Measurements from ENCODE around the gene GPR89A.

Gene GPR89A

GRCh38 chr1:145695821-145696629 lies 88.2 kb downstream of the GPR89A start:
- no peak overlapping the region for H3K4me2 ChIP-seq
- no peak overlapping the region for H3K27ac ChIP-seq
- no peak overlapping the region for H2AFZ ChIP-seq (ENCODE audit: low read depth)
- no peak overlapping the region for H3K9ac ChIP-seq
- H3K4me3 ChIP-seq (IDR thresholded peaks at IDR 0.05; ENCODE audit: insufficient read depth, low read depth, low read length) = no peak overlapping the region
- H3K79me2 ChIP-seq (ENCODE audit: insufficient read depth, low read depth) = no peaks in the 10 kb centered on the region
- no peaks in the 10 kb centered on the region for H3K36me3 ChIP-seq (ENCODE audit: insufficient read depth)
- H3K27me3 ChIP-seq (ENCODE audit: insufficient read depth, low read depth) = no peaks in the 10 kb centered on the region
- H3K4me1 ChIP-seq (ENCODE audit: low read depth, poor library complexity, severe bottlenecking) = peaks cover 15% of the 10 kb centered on the region
- H4K20me1 ChIP-seq (ENCODE audit: insufficient read depth) = no peaks in the 10 kb centered on the region
- no peak for TF ChIP-seq CTCF (conservative IDR thresholded peaks at IDR 0.05; ENCODE audit: low read depth, low read length)

GRCh38 chr1:145696630-145696960 lies 88.8 kb downstream of the GPR89A start:
- Histone ChIP-seq H3K27me3 (ENCODE audit: insufficient read depth, low read depth) (no peaks in the 10 kb centered on the region), H4K20me1 (ENCODE audit: insufficient read depth) (no peaks in the 10 kb centered on the region), H2AFZ (ENCODE audit: low read depth) (no peak overlapping the region), H3K79me2 (ENCODE audit: insufficient read depth, low read depth) (no peaks in the 10 kb centered on the region), H3K9ac (no peak overlapping the region), H3K4me1 (ENCODE audit: low read depth, poor library complexity, severe bottlenecking) (peaks cover 10% of the 10 kb centered on the region), H3K27ac (no peak overlapping the region), H3K36me3 (ENCODE audit: insufficient read depth) (no peaks in the 10 kb centered on the region), H3K4me2 (no peak overlapping the region), H3K4me3 (IDR thresholded peaks at IDR 0.05; ENCODE audit: insufficient read depth, low read depth, low read length) (no peak overlapping the region)
- no peak for TF ChIP-seq CTCF (conservative IDR thresholded peaks at IDR 0.05; ENCODE audit: low read depth, low read length)

GRCh38 chr1:145701306-145701862 lies 93.6 kb downstream of the GPR89A start:
- no peak overlapping the region for H2AFZ ChIP-seq (ENCODE audit: low read depth)
- H3K27me3 ChIP-seq (ENCODE audit: insufficient read depth, low read depth) = no peaks in the 10 kb centered on the region
- H3K27ac ChIP-seq = no peak overlapping the region
- no peak for TF ChIP-seq CTCF (conservative IDR thresholded peaks at IDR 0.05; ENCODE audit: low read depth, low read length)
- H3K9ac ChIP-seq = no peak overlapping the region
- no peak overlapping the region for H3K4me2 ChIP-seq
- no peaks in the 10 kb centered on the region for H3K36me3 ChIP-seq (ENCODE audit: insufficient read depth)
- H3K4me3 ChIP-seq (IDR thresholded peaks at IDR 0.05; ENCODE audit: insufficient read depth, low read depth, low read length) = no peak overlapping the region
- H3K79me2 ChIP-seq (ENCODE audit: insufficient read depth, low read depth) = no peaks in the 10 kb centered on the region
- H4K20me1 ChIP-seq (ENCODE audit: insufficient read depth) = no peaks in the 10 kb centered on the region
- H3K4me1 ChIP-seq (ENCODE audit: low read depth, poor library complexity, severe bottlenecking) = no peaks in the 10 kb centered on the region

DNA sequence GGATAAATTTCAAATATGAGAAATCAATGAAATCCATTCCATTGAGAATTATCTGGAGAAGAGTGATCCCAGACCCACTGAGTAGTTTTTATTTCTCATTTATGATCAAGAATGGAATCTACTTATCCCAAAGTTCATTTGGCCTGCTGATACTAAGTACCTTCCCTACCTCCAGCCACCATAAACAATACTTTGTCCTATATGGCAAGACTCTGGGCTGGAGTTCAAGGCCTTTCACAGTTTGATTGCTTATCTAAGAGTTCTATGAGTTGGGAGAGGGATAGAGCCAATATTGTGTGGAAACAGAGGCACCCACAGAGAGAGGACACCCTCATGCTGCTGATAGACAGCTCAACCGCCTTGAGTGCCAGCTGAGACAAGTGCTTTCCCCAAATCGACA lies 94.3 kb downstream of the GPR89A start:
- Histone ChIP-seq H2AFZ (ENCODE audit: low read depth) (no peak overlapping the region), H3K27me3 (ENCODE audit: insufficient read depth, low read depth) (no peaks in the 10 kb centered on the region), H3K36me3 (ENCODE audit: insufficient read depth) (no peaks in the 10 kb centered on the region), H4K20me1 (ENCODE audit: insufficient read depth) (no peaks in the 10 kb centered on the region), H3K4me1 (ENCODE audit: low read depth, poor library complexity, severe bottlenecking) (no peaks in the 10 kb centered on the region), H3K79me2 (ENCODE audit: insufficient read depth, low read depth) (no peaks in the 10 kb centered on the region), H3K4me3 (IDR thresholded peaks at IDR 0.05; ENCODE audit: insufficient read depth, low read depth, low read length) (no peak overlapping the region), H3K9ac (no peak overlapping the region), H3K27ac (no peak overlapping the region), H3K4me2 (no peak overlapping the region)
- no peak for TF ChIP-seq CTCF (conservative IDR thresholded peaks at IDR 0.05; ENCODE audit: low read depth, low read length)

Data from KMS-11 (cell line).